ENCODE results near the gene MAN1C1.

DNA sequence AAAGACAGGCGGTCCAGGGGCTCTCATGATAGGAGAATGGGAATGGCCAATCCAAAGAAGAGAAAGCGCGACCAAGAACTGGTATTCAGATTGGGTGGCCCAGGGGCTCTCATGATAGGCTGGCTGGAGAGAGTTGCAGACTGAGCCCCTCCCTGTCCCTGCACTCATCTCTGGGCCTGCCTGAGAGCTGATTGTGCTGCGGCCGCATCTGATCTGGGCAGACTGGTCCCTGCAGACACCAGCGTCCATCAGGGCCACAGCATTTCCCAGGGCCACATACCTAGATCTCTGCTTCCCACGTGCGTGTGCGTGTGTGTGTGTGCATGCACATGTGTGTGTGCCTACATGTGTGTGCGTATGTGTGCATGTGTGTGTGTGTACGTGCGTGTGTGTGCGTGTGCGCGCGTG lies 30.4 kb upstream of the MAN1C1 start:
- TF ChIP-seq, protein P1, sequence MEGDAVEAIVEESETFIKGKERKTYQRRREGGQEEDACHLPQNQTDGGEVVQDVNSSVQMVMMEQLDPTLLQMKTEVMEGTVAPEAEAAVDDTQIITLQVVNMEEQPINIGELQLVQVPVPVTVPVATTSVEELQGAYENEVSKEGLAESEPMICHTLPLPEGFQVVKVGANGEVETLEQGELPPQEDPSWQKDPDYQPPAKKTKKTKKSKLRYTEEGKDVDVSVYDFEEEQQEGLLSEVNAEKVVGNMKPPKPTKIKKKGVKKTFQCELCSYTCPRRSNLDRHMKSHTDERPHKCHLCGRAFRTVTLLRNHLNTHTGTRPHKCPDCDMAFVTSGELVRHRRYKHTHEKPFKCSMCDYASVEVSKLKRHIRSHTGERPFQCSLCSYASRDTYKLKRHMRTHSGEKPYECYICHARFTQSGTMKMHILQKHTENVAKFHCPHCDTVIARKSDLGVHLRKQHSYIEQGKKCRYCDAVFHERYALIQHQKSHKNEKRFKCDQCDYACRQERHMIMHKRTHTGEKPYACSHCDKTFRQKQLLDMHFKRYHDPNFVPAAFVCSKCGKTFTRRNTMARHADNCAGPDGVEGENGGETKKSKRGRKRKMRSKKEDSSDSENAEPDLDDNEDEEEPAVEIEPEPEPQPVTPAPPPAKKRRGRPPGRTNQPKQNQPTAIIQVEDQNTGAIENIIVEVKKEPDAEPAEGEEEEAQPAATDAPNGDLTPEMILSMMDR (IDR thresholded peaks at IDR 0.05), result no peak
- no peak for TF ChIP-seq POLR2A (IDR thresholded peaks at IDR 0.05)

Measured in sigmoid colon (tissue), 3 donors.